ENCODE results near the gene REPIN1. TPM values are rescaled to one million over a fixed set of nuclear protein-coding genes. Genes with fewer than 3 reads are reported as not detected.

Gene REPIN1
- total and polyA plus RNA-seq, 8 donors = 61.5 to 110 (median 71.6) TPM

DNA sequence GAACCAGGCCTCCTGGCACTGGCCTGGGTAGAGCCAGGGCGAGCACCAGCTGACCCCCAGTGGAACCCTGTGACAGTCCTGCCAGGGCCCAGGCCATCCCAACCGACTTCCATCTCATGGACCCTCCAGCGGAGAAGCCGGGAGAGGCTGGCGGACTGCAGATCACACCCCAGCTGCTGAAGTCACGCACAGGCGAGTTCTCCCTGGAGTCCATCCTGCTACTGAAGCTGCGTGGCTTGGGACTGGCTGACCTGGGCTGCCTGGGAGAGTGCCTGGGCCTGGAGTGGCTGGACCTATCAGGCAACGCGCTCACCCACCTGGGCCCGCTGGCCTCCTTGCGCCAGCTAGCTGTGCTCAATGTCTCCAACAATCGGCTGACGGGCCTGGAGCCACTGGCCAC lies 31.9 kb upstream of the REPIN1 start:
- H3K4me1 ChIP-seq = peaks cover 0 to 20% of the 10 kb centered on the region in 2 donors
- no peak for ATAC-seq
- intact Hi-C loops (cut with DNase I) = no loop called here
- no peak for DNase-seq
- H3K27me3 ChIP-seq = peaks cover 8 to 29% of the 10 kb centered on the region in 2 donors
- peaks cover 0 to 25% of the 10 kb centered on the region in 2 donors for H3K36me3 ChIP-seq
- H3K4me3 ChIP-seq = no peak overlapping the region
- H3K27ac ChIP-seq = no peak overlapping the region
- TF ChIP-seq CTCF (IDR thresholded peaks at IDR 0.05) = no peak
- H3K9me3 ChIP-seq = no peaks in the 10 kb centered on the region

GRCh38 chr7:150337179-150337578 lies 31.4 kb upstream of the REPIN1 start:
- no peak overlapping the region for H3K4me3 ChIP-seq
- TF ChIP-seq CTCF (IDR thresholded peaks at IDR 0.05) = no peak
- peaks cover 8 to 33% of the 10 kb centered on the region in 2 donors for H3K27me3 ChIP-seq
- no peak overlapping the region for H3K27ac ChIP-seq
- peaks cover 0 to 25% of the 10 kb centered on the region in 2 donors for H3K36me3 ChIP-seq
- ATAC-seq (no peak), DNase-seq (no peak)
- H3K9me3 ChIP-seq = no peaks in the 10 kb centered on the region
- H3K4me1 ChIP-seq = peaks cover 0 to 20% of the 10 kb centered on the region in 2 donors
- intact Hi-C loops (cut with DNase I) = no loop called here

DNA sequence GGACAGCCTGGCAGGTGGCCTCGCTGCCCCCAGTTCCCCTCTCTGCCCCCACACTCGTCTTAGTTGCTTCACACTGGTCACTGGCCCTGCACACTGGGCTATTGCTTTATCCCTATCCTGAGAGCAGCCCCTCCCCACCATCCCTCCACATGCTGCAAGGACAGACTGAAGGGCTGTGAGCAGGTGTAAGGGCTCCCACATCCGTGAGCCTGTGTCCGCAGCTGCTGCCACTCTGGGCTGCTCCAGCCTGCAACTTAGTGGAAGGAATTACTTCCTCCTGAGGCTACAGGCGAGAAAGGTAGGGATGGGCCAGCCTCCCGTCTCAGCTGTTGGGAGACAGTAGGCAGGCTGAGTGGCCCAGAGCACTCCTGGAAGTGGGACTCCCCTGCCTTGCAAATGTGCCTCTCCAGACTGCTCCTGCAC lies 31.0 kb upstream of the REPIN1 start:
- ATAC-seq (no peak), DNase-seq (no peak)
- peaks cover 0 to 20% of the 10 kb centered on the region in 2 donors for H3K4me1 ChIP-seq
- no peaks in the 10 kb centered on the region for H3K9me3 ChIP-seq
- H3K27ac ChIP-seq = no peak overlapping the region
- H3K27me3 ChIP-seq = peaks cover 8 to 38% of the 10 kb centered on the region in 2 donors
- no peak overlapping the region for H3K4me3 ChIP-seq
- TF ChIP-seq CTCF (IDR thresholded peaks at IDR 0.05) = no peak
- intact Hi-C loops (cut with DNase I) = no loop called here
- peaks cover 0 to 25% of the 10 kb centered on the region in 2 donors for H3K36me3 ChIP-seq

- Histone ChIP-seq H3K27ac (no peak overlapping the region), H3K4me3 (no peak overlapping the region), H3K27me3 (peaks cover 8 to 45% of the 10 kb centered on the region in 2 donors), H3K36me3 (peaks cover 0 to 25% of the 10 kb centered on the region in 2 donors), H3K4me1 (peaks cover 0 to 20% of the 10 kb centered on the region in 2 donors), H3K9me3 (no peaks in the 10 kb centered on the region)
- DNase-seq (no peak), ATAC-seq (no peak)
- intact Hi-C loops (cut with DNase I) = no loop called here
- no peak for TF ChIP-seq CTCF (IDR thresholded peaks at IDR 0.05)
Observed at GRCh38 chr7:150338166-150338829, 30.3 kb upstream of the REPIN1 start.

DNA sequence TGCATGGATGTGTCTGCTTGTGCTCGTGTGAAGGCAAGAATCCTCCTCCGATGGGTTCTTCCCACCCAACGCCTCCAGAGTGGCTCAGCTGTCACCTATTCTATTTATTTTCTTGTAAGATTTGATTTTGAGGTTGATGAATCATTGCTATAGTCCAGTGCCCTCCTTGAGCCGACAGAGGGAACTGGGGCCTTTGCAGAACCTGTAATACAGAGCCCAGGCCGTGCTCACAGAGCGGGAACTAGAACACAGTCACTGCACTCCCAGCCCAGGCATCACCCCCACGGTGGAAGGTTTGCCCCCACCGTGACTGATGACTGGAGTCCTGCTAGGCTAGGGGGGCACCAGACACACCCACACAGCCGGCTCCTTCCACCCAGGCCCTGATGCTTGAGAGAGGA lies 29.2 kb upstream of the REPIN1 start:
- Histone ChIP-seq H3K27me3 (peaks cover 8 to 50% of the 10 kb centered on the region in 2 donors), H3K4me1 (peaks cover 0 to 20% of the 10 kb centered on the region in 2 donors), H3K36me3 (peaks cover 0 to 16% of the 10 kb centered on the region in 2 donors), H3K9me3 (no peaks in the 10 kb centered on the region), H3K27ac (no peak overlapping the region), H3K4me3 (peak overlapping the region; percentile 44 to 50)
- TF ChIP-seq CTCF (IDR thresholded peaks at IDR 0.05) = no peak
- no peak for ATAC-seq
- DNase-seq = no peak
- intact Hi-C loops (cut with DNase I) = no loop called here

All from left lung (tissue), 10 donors.